ENCODE measurements around the gene MRPL40.

The MRPL40 gene

DNA sequence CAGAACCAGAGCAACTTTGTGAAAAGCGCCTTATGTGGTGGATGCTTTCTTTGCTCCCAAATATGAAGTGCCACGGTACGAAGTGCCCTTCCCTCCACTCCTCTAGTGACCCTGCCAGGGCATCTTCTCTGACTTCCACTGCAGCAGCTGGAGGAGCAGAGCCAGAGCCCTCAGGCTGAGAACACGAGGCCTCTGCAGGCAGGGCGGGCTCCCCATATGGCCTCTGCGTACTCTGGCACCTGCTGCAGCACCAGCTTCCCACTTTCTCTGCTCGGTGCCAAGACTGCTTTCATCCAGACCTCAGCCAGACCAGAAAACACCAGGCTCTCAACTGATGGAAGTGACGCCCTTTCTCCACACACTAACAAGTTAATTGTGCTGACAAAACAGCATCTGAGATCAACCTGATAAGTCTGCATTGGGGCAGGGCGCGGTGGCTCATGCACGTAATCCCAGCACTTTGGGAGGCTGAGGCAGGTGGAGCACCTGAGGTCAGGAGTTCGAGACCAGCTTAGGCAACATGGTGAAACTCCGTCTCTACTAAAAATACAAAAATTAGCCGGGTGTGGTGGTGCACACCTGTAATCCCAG, 33.9 kb downstream of the MRPL40 start:
- no peaks in the 10 kb centered on the region for H3K9me3 ChIP-seq (ENCODE audit: insufficient read depth, low read depth, low read length)
- H3K36me3 ChIP-seq (ENCODE audit: insufficient read depth, low read length) = peaks cover 81% of the 10 kb centered on the region; the same call in 1 of the 2 replicates
- H3K79me2 ChIP-seq (ENCODE audit: insufficient read depth, low read length) = no peaks in the 10 kb centered on the region
- TF ChIP-seq EZH2phosphoT487 (IDR thresholded peaks at IDR 0.05; ENCODE audit: borderline replicate concordance) = no peak
- TF ChIP-seq, protein P1, sequence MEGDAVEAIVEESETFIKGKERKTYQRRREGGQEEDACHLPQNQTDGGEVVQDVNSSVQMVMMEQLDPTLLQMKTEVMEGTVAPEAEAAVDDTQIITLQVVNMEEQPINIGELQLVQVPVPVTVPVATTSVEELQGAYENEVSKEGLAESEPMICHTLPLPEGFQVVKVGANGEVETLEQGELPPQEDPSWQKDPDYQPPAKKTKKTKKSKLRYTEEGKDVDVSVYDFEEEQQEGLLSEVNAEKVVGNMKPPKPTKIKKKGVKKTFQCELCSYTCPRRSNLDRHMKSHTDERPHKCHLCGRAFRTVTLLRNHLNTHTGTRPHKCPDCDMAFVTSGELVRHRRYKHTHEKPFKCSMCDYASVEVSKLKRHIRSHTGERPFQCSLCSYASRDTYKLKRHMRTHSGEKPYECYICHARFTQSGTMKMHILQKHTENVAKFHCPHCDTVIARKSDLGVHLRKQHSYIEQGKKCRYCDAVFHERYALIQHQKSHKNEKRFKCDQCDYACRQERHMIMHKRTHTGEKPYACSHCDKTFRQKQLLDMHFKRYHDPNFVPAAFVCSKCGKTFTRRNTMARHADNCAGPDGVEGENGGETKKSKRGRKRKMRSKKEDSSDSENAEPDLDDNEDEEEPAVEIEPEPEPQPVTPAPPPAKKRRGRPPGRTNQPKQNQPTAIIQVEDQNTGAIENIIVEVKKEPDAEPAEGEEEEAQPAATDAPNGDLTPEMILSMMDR (conservative IDR thresholded peaks at IDR 0.05; ENCODE audit: low read length) = no peak
- no peak overlapping the region for H3K4me3 ChIP-seq (ENCODE audit: low read length, poor library complexity, severe bottlenecking)
- H3K9me2 ChIP-seq (replicated peaks; ENCODE audit: low read depth, low read length) = no peaks in the 10 kb centered on the region
- no peaks in the 10 kb centered on the region for H4K20me1 ChIP-seq (ENCODE audit: insufficient read depth, low read length, poor library complexity, severe bottlenecking)
- no peaks in the 10 kb centered on the region for H3K27me3 ChIP-seq (ENCODE audit: insufficient read depth, low read length, poor library complexity, severe bottlenecking)
- no peak overlapping the region for H2AFZ ChIP-seq (ENCODE audit: low read length)
- H3F3A ChIP-seq (ENCODE audit: low read depth) = no peaks in the 10 kb centered on the region
- H3K4me2 ChIP-seq (ENCODE audit: low read depth, low read length, poor library complexity, severe bottlenecking) = no peak overlapping the region
- H3K9ac ChIP-seq (ENCODE audit: low read depth, low read length, poor library complexity, severe bottlenecking) = no peak overlapping the region
- no peaks in the 10 kb centered on the region for H3K4me1 ChIP-seq (ENCODE audit: insufficient read depth, low read length, poor library complexity, severe bottlenecking)

- Histone ChIP-seq H3K9ac (ENCODE audit: low read depth, low read length, poor library complexity, severe bottlenecking) (no peak overlapping the region), H3K4me1 (ENCODE audit: insufficient read depth, low read length, poor library complexity, severe bottlenecking) (no peaks in the 10 kb centered on the region), H3K4me2 (ENCODE audit: low read depth, low read length, poor library complexity, severe bottlenecking) (no peak overlapping the region), H2AFZ (ENCODE audit: low read length) (no peak overlapping the region), H4K20me1 (ENCODE audit: insufficient read depth, low read length, poor library complexity, severe bottlenecking) (no peaks in the 10 kb centered on the region), H3F3A (ENCODE audit: low read depth) (no peaks in the 10 kb centered on the region), H3K4me3 (ENCODE audit: low read length, poor library complexity, severe bottlenecking) (no peak overlapping the region), H3K79me2 (ENCODE audit: insufficient read depth, low read length) (no peaks in the 10 kb centered on the region), H3K36me3 (ENCODE audit: insufficient read depth, low read length) (peaks cover 86% of the 10 kb centered on the region; the same call in 1 of the 2 replicates), H3K27me3 (ENCODE audit: insufficient read depth, low read length, poor library complexity, severe bottlenecking) (no peaks in the 10 kb centered on the region), H3K9me2 (replicated peaks; ENCODE audit: low read depth, low read length) (no peaks in the 10 kb centered on the region), H3K9me3 (ENCODE audit: insufficient read depth, low read depth, low read length) (no peaks in the 10 kb centered on the region)
- no peak for TF ChIP-seq EZH2phosphoT487 (IDR thresholded peaks at IDR 0.05; ENCODE audit: borderline replicate concordance)
- TF ChIP-seq, protein P1 (conservative IDR thresholded peaks at IDR 0.05; ENCODE audit: low read length) = no peak
These were observed 34.8 kb downstream of the MRPL40 start for GRCh38 chr22:19466848-19467752.

GRCh38 chr22:19467912-19468311, 35.6 kb downstream of the MRPL40 start:
- Histone ChIP-seq H3K9ac (ENCODE audit: low read depth, low read length, poor library complexity, severe bottlenecking) (no peak overlapping the region), H3K79me2 (ENCODE audit: insufficient read depth, low read length) (no peaks in the 10 kb centered on the region), H3K4me2 (ENCODE audit: low read depth, low read length, poor library complexity, severe bottlenecking) (no peak overlapping the region), H3K9me3 (ENCODE audit: insufficient read depth, low read depth, low read length) (no peaks in the 10 kb centered on the region), H4K20me1 (ENCODE audit: insufficient read depth, low read length, poor library complexity, severe bottlenecking) (no peaks in the 10 kb centered on the region), H3K4me3 (ENCODE audit: low read length, poor library complexity, severe bottlenecking) (no peak overlapping the region), H3K9me2 (replicated peaks; ENCODE audit: low read depth, low read length) (no peaks in the 10 kb centered on the region), H3F3A (ENCODE audit: low read depth) (no peaks in the 10 kb centered on the region), H3K4me1 (ENCODE audit: insufficient read depth, low read length, poor library complexity, severe bottlenecking) (no peaks in the 10 kb centered on the region), H2AFZ (ENCODE audit: low read length) (no peak overlapping the region), H3K36me3 (ENCODE audit: insufficient read depth, low read length) (peaks cover 93% of the 10 kb centered on the region; the same call in 1 of the 2 replicates), H3K27me3 (ENCODE audit: insufficient read depth, low read length, poor library complexity, severe bottlenecking) (no peaks in the 10 kb centered on the region)
- TF ChIP-seq, protein P1 (conservative IDR thresholded peaks at IDR 0.05; ENCODE audit: low read length) = no peak
- no peak for TF ChIP-seq EZH2phosphoT487 (IDR thresholded peaks at IDR 0.05; ENCODE audit: borderline replicate concordance)

Data from Loucy (cell line).